K562 (cell line): ENCODE results near the gene DRC1. TPM values are rescaled to one million over a fixed set of nuclear protein-coding genes. Genes with fewer than 3 reads are reported as not detected.

ENCODE experiments used
- ATAC-seq: fragments of 200-7000 bp; cut with Tn5 transposase; 3 replicates; pipeline ENCODE4 v1.9.1; 2020; ENCODE audit warnings: moderate library complexity
- BruUV-seq: library from RNA; stranded (reverse); fragments of 400-500 nt; replicated peaks from 2 replicates; lab custom pipeline; 2021; lab: Mats Ljungman, UMichigan
- CTCF ChIA-PET: fragments of 300-600 bp; formaldehyde crosslinking; extraction: SDS; loops from one replicate; lab custom pipeline; 2021; ENCODE audit warnings: low intra/inter-chr PET ratio; lab: Yijun Ruan, JAX
- POLR2A ChIA-PET: fragments of 300-600, 350-650 bp; sonication (Branson Sonifier 250); formaldehyde crosslinking; extraction: SDS; loops from one replicate; lab custom pipeline; 2021; ENCODE audit warnings: antibody characterized with exemption, inconsistent platforms; lab: Yijun Ruan, JAX
- DNase-seq, 4 experiments: peaks; one replicate each; pipeline versions ENCODE4 v3.0.0 to v3.0.0-alpha.2; 2011 to 2018; ENCODE audit warnings: low spot score in 3 of 4, mixed read lengths in 3 of 4; ENCODE audit errors: extremely low read depth in 1 of 4
- FAIRE-seq: peaks from 2 replicates; lab custom pipeline; 2011; peaks lifted over from hg19 to GRCh38; lab: Jason Lieb, UNC
- H2AFZ ChIP-seq: 2 replicates; pipeline ENCODE4 v1.6.0; 2011; ENCODE audit warnings: low read depth, low read length, control low read depth, inconsistent platforms
- H3K27ac ChIP-seq: fragments of 200-600 bp; 3 replicates; pipeline ENCODE4 v1.8.0; 2011; ENCODE audit warnings: low read depth, mild to moderate bottlenecking, control low read depth, inconsistent platforms, low read length, moderate library complexity, mixed read lengths; ENCODE audit errors: extremely low read depth
- H3K27me3 ChIP-seq, 2 experiments: fragments of 300-600 bp in 1 of 2; 2 replicates in 1 of 2; 3 replicates in 1 of 2; pipeline versions ENCODE4 v1.6.0 to v1.8.0; 2011; ENCODE audit warnings: inconsistent platforms in 2 of 2, low read length in 2 of 2, mild to moderate bottlenecking in 1 of 2, mixed read lengths in 1 of 2, moderate library complexity in 1 of 2; ENCODE audit not compliant: control insufficient read depth in 2 of 2, insufficient read depth in 2 of 2
- H3K36me3 ChIP-seq: fragments of 300-600 bp; 3 replicates; pipeline ENCODE4 v1.8.0; 2011; ENCODE audit warnings: mild to moderate bottlenecking, low read length, inconsistent platforms; ENCODE audit not compliant: control insufficient read depth, insufficient read depth
- H3K4me1 ChIP-seq, 2 experiments: fragments of 200-600 bp in 1 of 2; replicated peaks in 1 of 2; 2 replicates in 1 of 2; 3 replicates in 1 of 2; pipeline versions ENCODE4 v1.5.1 to v1.8.0; 2011; ENCODE audit warnings: inconsistent platforms in 2 of 2, low read length in 2 of 2, mild to moderate bottlenecking in 1 of 2, mixed read lengths in 1 of 2, moderate library complexity in 1 of 2; ENCODE audit not compliant: control insufficient read depth in 2 of 2, insufficient read depth in 2 of 2
- H3K4me2 ChIP-seq: 2 replicates; pipeline ENCODE4 v1.6.1; 2011; ENCODE audit warnings: low read length, control low read depth, inconsistent platforms, mixed read lengths; ENCODE audit not compliant: insufficient read depth
- H3K4me3 ChIP-seq: fragments of 200-600 bp; sonication (generic), shearing (Covaris generic); 2 replicates; pipeline ENCODE4 v1.5.1; 2016; ENCODE audit warnings: control low read depth, inconsistent platforms
- H3K79me2 ChIP-seq: fragments of 200-600 bp; 3 replicates; pipeline ENCODE4 v1.8.0; 2011; ENCODE audit warnings: low read length, inconsistent platforms; ENCODE audit not compliant: control insufficient read depth, insufficient read depth
- H3K9ac ChIP-seq, 2 experiments: 2 replicates each; pipeline versions ENCODE4 v1.6.0 to v1.6.1; 2011; ENCODE audit warnings: low read depth in 2 of 2, low read length in 2 of 2, control low read depth in 1 of 2, inconsistent platforms in 1 of 2, mild to moderate bottlenecking in 1 of 2, mixed read lengths in 1 of 2; ENCODE audit not compliant: insufficient read depth in 1 of 2
- H3K9me1 ChIP-seq: one replicate; pipeline ENCODE4 v1.6.0; 2011; ENCODE audit warnings: inconsistent platforms, mild to moderate bottlenecking, low read length, moderate library complexity; ENCODE audit not compliant: control insufficient read depth, insufficient read depth
- H3K9me3 ChIP-seq: replicated peaks from 2 replicates; pipeline ENCODE4 v1.5.1; 2011; ENCODE audit warnings: low read depth, low read length, inconsistent platforms; ENCODE audit not compliant: control insufficient read depth, insufficient read depth
- H4K20me1 ChIP-seq: replicated peaks from 2 replicates; pipeline ENCODE4 v1.6.1; 2011; ENCODE audit warnings: low read length, inconsistent platforms, mixed read lengths; ENCODE audit not compliant: control insufficient read depth, insufficient read depth
- CBFA2T2 ChIP-seq: fragments of 450-650 bp; conservative IDR thresholded peaks from 2 replicates; pipeline ENCODE4 v1.6.1; 2017; ENCODE audit warnings: mild to moderate bottlenecking
- CLOCK ChIP-seq: fragments of 250-450 bp; sonication (Bioruptor Pico); IDR thresholded peaks from 2 replicates; pipeline ENCODE4 v1.4.0; 2020; ENCODE audit warnings: mild to moderate bottlenecking, moderate library complexity, borderline replicate concordance
- GATAD2A ChIP-seq: fragments of 450-650 bp; IDR thresholded peaks from 2 replicates; pipeline ENCODE4 v1.6.1; 2017
- HNRNPH1 ChIP-seq: fragments of 200-400 bp; formaldehyde crosslinking; optimal IDR thresholded peaks from 2 replicates; pipeline ENCODE3; 2017; ENCODE audit warnings: low read depth, mild to moderate bottlenecking, low read length, moderate library complexity
- HSF4 ChIP-seq: fragments of 250-450 bp; sonication (Bioruptor Pico); IDR thresholded peaks from 2 replicates; pipeline ENCODE4 v2.1.2; 2022; ENCODE audit warnings: mild to moderate bottlenecking, moderate library complexity, borderline replicate concordance
- MIER1 ChIP-seq: fragments of 450-650 bp; IDR thresholded peaks from 2 replicates; pipeline ENCODE4 v1.6.1; 2016; ENCODE audit warnings: antibody characterized with exemption, mild to moderate bottlenecking, low read depth
- MLLT1 ChIP-seq, 2 experiments: fragments of 450-650 bp; IDR thresholded peaks; 2 replicates each; pipeline ENCODE4 v1.6.1; 2016
- POU5F1 ChIP-seq: fragments of 150-350 bp; IDR thresholded peaks from 2 replicates; pipeline ENCODE4 v1.6.1; 2014; ENCODE audit warnings: borderline replicate concordance, low read length, low read depth, mild to moderate bottlenecking; ENCODE audit not compliant: partially characterized antibody
- SMARCA4 ChIP-seq: fragments of 450-650 bp; IDR thresholded peaks from 2 replicates; pipeline ENCODE4 v1.6.1; 2016
- ZNF121 ChIP-seq: sonication (generic); formaldehyde crosslinking; conservative IDR thresholded peaks from 2 replicates; pipeline ENCODE4 v1.8.0; 2022; ENCODE audit warnings: missing genetic modification reagents
- ZNF282 ChIP-seq: sonication (generic); formaldehyde crosslinking; IDR thresholded peaks from 2 replicates; pipeline ENCODE4 v1.8.1; 2023; ENCODE audit warnings: missing genetic modification reagents
- ZNF668 ChIP-seq: fragments of 250-450 bp; sonication (Bioruptor Pico); IDR thresholded peaks from 2 replicates; pipeline ENCODE4 v1.8.0; 2022; ENCODE audit warnings: mild to moderate bottlenecking, inconsistent platforms
- ZNF764 ChIP-seq: fragments of 250-450 bp; sonication (Bioruptor Pico); IDR thresholded peaks from 2 replicates; pipeline ENCODE4 v1.4.0; 2020; ENCODE audit warnings: low read depth, mild to moderate bottlenecking, moderate library complexity
- WGBS: fragments of 100-300 bp; shearing (Covaris generic); methylation state at CpG from one replicate; pipeline ENCODE4 v1.1.6; 2016; ENCODE audit warnings: low coverage, mixed read lengths; ENCODE audit not compliant: insufficient coverage; ENCODE audit errors: missing lambda C conversion rate; 5-methylcytosine and 5-hydroxymethylcytosine counted together
- in situ Hi-C: fragments of 300-500 bp; cut with MboI; formaldehyde crosslinking; loops from 4 replicates; pipeline ENCODE4 v1.15.0; 2018; ENCODE audit warnings: inconsistent platforms, mixed read lengths
- intact Hi-C: fragments of 100-400 bp; cut with micrococcal nuclease; formaldehyde crosslinking; loops from 2 replicates; pipeline ENCODE4 v1.14.2; 2022
- polyA plus RNA-seq, 8 experiments: library from polyadenylated mRNA; depleted of rRNA in 4 of 8; stranded (reverse) in 5 of 8; unstranded in 3 of 8; fragments of >200 nt; fragmentation: Nextera tagmentation in 2 of 8; fragmentation: Illumina TruSeq in 1 of 8; extraction: Ambion mirVana in 2 of 8; extraction: Trizol in 1 of 8; gene quantifications; 2 replicates each; pipeline versions ENCODE4 v1.2.1 to v1.2.3, GENCODE V29; 2011 to 2014; ENCODE audit warnings: inconsistent platforms in 1 of 8, missing spikeins in 1 of 8
- total RNA-seq, 7 experiments: library from RNA; depleted of rRNA in 6 of 7; stranded (reverse); fragments of >200 nt in 6 of 7; fragmentation: Illumina TruSeq in 2 of 7; extraction: Trizol in 2 of 7; gene quantifications; 2 replicates each; pipeline versions ENCODE4 v1.2.1 to v1.2.3, GENCODE V29; 2011 to 2021; ENCODE audit warnings: low replicate concordance in 1 of 7
- TF ChIP-seq, protein P1 (sequence below): IDR thresholded peaks from 2 replicates; pipeline ENCODE4 v1.6.1; 2014; ENCODE audit warnings: antibody characterized with exemption
- TF ChIP-seq, protein P2 (sequence below), 2 experiments: fragments of 150-350 bp in 1 of 2; IDR thresholded peaks; 2 replicates each; pipeline ENCODE4 v1.6.1; 2012 to 2016; ENCODE audit warnings: low read depth in 2 of 2, low read length in 2 of 2, mild to moderate bottlenecking in 1 of 2, moderate library complexity in 1 of 2

Gene DRC1
- total and polyA plus RNA-seq, 9 of the 15 experiments (the other 6 are each of a cell fraction or from before 2014, with no cell fraction given): 0.07 to 0.10 TPM; not detected in 7

- Histone ChIP-seq H3K79me2 (no peaks in the 10 kb centered on the region), H4K20me1 (peaks cover under 1% of the 10 kb centered on the region; the same call in 1 of the 2 replicates), H3K36me3 (no peaks in the 10 kb centered on the region), H3K4me1 (peaks cover 0 to 16% of the 10 kb centered on the region in 2 experiments; a peak in 2 of 5 replicates), H3K27ac (no peak overlapping the region), H3K9me3 (no peaks in the 10 kb centered on the region; the same call in 1 of the 2 replicates), H3K9me1 (no peaks in the 10 kb centered on the region), H3K27me3 (peaks cover 2 to 34% of the 10 kb centered on the region in 2 experiments; a peak in 3 of 5 replicates), H3K4me2 (no peak overlapping the region), H3K9ac (no peak overlapping the region), H2AFZ (no peak overlapping the region), H3K4me3 (no peak overlapping the region)
- ChIA-PET POLR2A (no interaction called here), CTCF (no interaction called here)
- BruUV-seq: no TSS peak
- intact Hi-C loops (no loop called here), in situ Hi-C loops (no loop called here)
- DNase-seq (no peak), ATAC-seq (no peak), FAIRE-seq (no peak)
- 47% methylated on average over 11 of the region's 11 CpGs for WGBS
- TF ChIP-seq MIER1 (no peak), SMARCA4 (no peak), ZNF668 (CRISPR knock-in tag) (no peak), HSF4 (CRISPR knock-in tag) (no peak), MLLT1 (IDR thresholded peaks at IDR 0.05) (no peak), ZNF121 (CRISPR knock-in tag) (no peak), ZNF282 (CRISPR knock-in tag) (no peak), CBFA2T2 (no peak), ZNF764 (CRISPR knock-in tag) (no peak), POU5F1 (no peak), CLOCK (CRISPR knock-in tag) (no peak), GATAD2A (no peak), HNRNPH1 (no peak)
- TF ChIP-seq, protein P1, sequence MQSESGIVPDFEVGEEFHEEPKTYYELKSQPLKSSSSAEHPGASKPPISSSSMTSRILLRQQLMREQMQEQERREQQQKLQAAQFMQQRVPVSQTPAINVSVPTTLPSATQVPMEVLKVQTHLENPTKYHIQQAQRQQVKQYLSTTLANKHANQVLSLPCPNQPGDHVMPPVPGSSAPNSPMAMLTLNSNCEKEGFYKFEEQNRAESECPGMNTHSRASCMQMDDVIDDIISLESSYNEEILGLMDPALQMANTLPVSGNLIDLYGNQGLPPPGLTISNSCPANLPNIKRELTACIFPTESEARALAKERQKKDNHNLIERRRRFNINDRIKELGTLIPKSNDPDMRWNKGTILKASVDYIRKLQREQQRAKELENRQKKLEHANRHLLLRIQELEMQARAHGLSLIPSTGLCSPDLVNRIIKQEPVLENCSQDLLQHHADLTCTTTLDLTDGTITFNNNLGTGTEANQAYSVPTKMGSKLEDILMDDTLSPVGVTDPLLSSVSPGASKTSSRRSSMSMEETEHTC: no peak
- TF ChIP-seq, protein P2, sequence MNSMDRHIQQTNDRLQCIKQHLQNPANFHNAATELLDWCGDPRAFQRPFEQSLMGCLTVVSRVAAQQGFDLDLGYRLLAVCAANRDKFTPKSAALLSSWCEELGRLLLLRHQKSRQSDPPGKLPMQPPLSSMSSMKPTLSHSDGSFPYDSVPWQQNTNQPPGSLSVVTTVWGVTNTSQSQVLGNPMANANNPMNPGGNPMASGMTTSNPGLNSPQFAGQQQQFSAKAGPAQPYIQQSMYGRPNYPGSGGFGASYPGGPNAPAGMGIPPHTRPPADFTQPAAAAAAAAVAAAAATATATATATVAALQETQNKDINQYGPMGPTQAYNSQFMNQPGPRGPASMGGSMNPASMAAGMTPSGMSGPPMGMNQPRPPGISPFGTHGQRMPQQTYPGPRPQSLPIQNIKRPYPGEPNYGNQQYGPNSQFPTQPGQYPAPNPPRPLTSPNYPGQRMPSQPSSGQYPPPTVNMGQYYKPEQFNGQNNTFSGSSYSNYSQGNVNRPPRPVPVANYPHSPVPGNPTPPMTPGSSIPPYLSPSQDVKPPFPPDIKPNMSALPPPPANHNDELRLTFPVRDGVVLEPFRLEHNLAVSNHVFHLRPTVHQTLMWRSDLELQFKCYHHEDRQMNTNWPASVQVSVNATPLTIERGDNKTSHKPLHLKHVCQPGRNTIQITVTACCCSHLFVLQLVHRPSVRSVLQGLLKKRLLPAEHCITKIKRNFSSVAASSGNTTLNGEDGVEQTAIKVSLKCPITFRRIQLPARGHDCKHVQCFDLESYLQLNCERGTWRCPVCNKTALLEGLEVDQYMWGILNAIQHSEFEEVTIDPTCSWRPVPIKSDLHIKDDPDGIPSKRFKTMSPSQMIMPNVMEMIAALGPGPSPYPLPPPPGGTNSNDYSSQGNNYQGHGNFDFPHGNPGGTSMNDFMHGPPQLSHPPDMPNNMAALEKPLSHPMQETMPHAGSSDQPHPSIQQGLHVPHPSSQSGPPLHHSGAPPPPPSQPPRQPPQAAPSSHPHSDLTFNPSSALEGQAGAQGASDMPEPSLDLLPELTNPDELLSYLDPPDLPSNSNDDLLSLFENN (IDR thresholded peaks at IDR 0.05; ENCODE audit: low read depth in 2 of 2, low read length in 2 of 2): no peak
Measured at GRCh38 chr2:26483027-26483326, 81.3 kb downstream of the DRC1 start.
